ENCODE measurements around the gene IL23R.

- no peak for TF ChIP-seq POLR2A (IDR thresholded peaks at IDR 0.05)
- TF ChIP-seq CTCF (IDR thresholded peaks at IDR 0.05 in 8 of 11, conservative IDR thresholded peaks at IDR 0.05 in 3 of 11): no peak
- no peak for TF ChIP-seq POLR2AphosphoS5 (IDR thresholded peaks at IDR 0.05)
These were observed 115.0 kb downstream of the IL23R start for GRCh38 chr1:67281244-67281643.

Data from spleen (tissue), 7 donors.